Mesenchymal stem cell (in vitro differentiated cells and primary cell): ENCODE results near the gene FMN2.

Source experiments
- DNase-seq: peaks from one replicate; pipeline ENCODE4 v3.0.0-alpha.2; 2013
- H2AFZ ChIP-seq: one replicate; pipeline ENCODE4 v1.6.1; 2013; ENCODE audit warnings: low read depth, mild to moderate bottlenecking, control low read depth, inconsistent platforms, low read length, moderate library complexity
- H2AK5ac ChIP-seq: 2 replicates; pipeline ENCODE4 v1.6.1; 2013; ENCODE audit warnings: low read length, moderate library complexity, mild to moderate bottlenecking, inconsistent platforms; ENCODE audit not compliant: severe bottlenecking
- H2BK120ac ChIP-seq: one replicate; pipeline ENCODE4 v1.6.1; 2013; ENCODE audit warnings: low read depth, mild to moderate bottlenecking, inconsistent platforms, low read length, moderate library complexity
- H2BK12ac ChIP-seq, 2 experiments: one replicate each; pipeline ENCODE4 v1.6.1; 2013; ENCODE audit warnings: inconsistent platforms in 2 of 2, low read length in 2 of 2, mild to moderate bottlenecking in 2 of 2, moderate library complexity in 2 of 2, control low read depth in 1 of 2
- H2BK15ac ChIP-seq: one replicate; pipeline ENCODE4 v1.6.1; 2013; ENCODE audit warnings: mild to moderate bottlenecking, low read depth, inconsistent platforms; ENCODE audit not compliant: poor library complexity, severe bottlenecking
- H2BK5ac ChIP-seq: 2 replicates; pipeline ENCODE4 v1.6.1; 2013; ENCODE audit warnings: low read depth, mild to moderate bottlenecking, low read length, control low read depth, inconsistent platforms; ENCODE audit not compliant: poor library complexity, severe bottlenecking
- H3K14ac ChIP-seq, 2 experiments: one replicate each; pipeline ENCODE4 v1.6.1; 2013; ENCODE audit warnings: inconsistent platforms in 2 of 2, low read length in 2 of 2, control low read depth in 1 of 2, mild to moderate bottlenecking in 1 of 2, moderate library complexity in 1 of 2
- H3K18ac ChIP-seq, 2 experiments: one replicate each; pipeline ENCODE4 v1.6.1; 2013; ENCODE audit warnings: inconsistent platforms in 2 of 2, low read length in 2 of 2, control low read depth in 1 of 2, low read depth in 1 of 2, mild to moderate bottlenecking in 1 of 2
- H3K23ac ChIP-seq, 2 experiments: one replicate each; pipeline ENCODE4 v1.6.1; 2013; ENCODE audit warnings: inconsistent platforms in 2 of 2, low read length in 2 of 2, mild to moderate bottlenecking in 2 of 2, moderate library complexity in 2 of 2, control low read depth in 1 of 2
- H3K27ac ChIP-seq: 2 replicates; pipeline ENCODE4 v1.5.1; 2013; ENCODE audit warnings: mild to moderate bottlenecking, moderate library complexity, low read length, control low read depth, inconsistent platforms; ENCODE audit not compliant: poor library complexity, severe bottlenecking
- H3K27me3 ChIP-seq, 2 experiments: 2 replicates each; pipeline versions ENCODE4 v1.6.1 to v1.7.0; 2013; ENCODE audit warnings: low read length in 2 of 2, mild to moderate bottlenecking in 2 of 2, moderate library complexity in 2 of 2, control low read depth in 1 of 2, inconsistent platforms in 1 of 2; ENCODE audit not compliant: control insufficient read depth in 1 of 2, insufficient read depth in 1 of 2
- H3K36me3 ChIP-seq, 2 experiments: 2 replicates each; pipeline versions ENCODE4 v1.6.1 to v1.7.0; 2013; ENCODE audit warnings: low read length in 2 of 2, control low read depth in 1 of 2, inconsistent platforms in 1 of 2, low read depth in 1 of 2, mild to moderate bottlenecking in 1 of 2; ENCODE audit not compliant: insufficient read depth in 2 of 2, control insufficient read depth in 1 of 2
- H3K4ac ChIP-seq, 2 experiments: one replicate each; pipeline ENCODE4 v1.6.1; 2013; ENCODE audit warnings: inconsistent platforms in 2 of 2, low read length in 2 of 2, mild to moderate bottlenecking in 2 of 2, moderate library complexity in 2 of 2, control low read depth in 1 of 2, low read depth in 1 of 2
- H3K4me1 ChIP-seq: 2 replicates; pipeline ENCODE4 v1.6.1; 2013; ENCODE audit warnings: low read depth, low read length, control low read depth; ENCODE audit not compliant: control insufficient read depth, insufficient read depth
- H3K4me2 ChIP-seq: 2 replicates; pipeline ENCODE4 v1.6.1; 2013; ENCODE audit warnings: low read length, mild to moderate bottlenecking, inconsistent platforms; ENCODE audit not compliant: poor library complexity, severe bottlenecking
- H3K4me3 ChIP-seq, 2 experiments: 2 replicates each; pipeline versions ENCODE4 v1.5.1 to v1.7.0; 2013; ENCODE audit warnings: low read length in 2 of 2, mild to moderate bottlenecking in 2 of 2, control low read depth in 1 of 2, low read depth in 1 of 2; ENCODE audit not compliant: insufficient read depth in 1 of 2
- H3K79me1 ChIP-seq: replicated peaks from 2 replicates; pipeline ENCODE4 v1.6.1; 2013; ENCODE audit warnings: mild to moderate bottlenecking, control low read depth, low read length, inconsistent platforms; ENCODE audit not compliant: poor library complexity, severe bottlenecking
- H3K9ac ChIP-seq: 2 replicates; pipeline ENCODE4 v1.7.0; 2013; ENCODE audit warnings: mild to moderate bottlenecking, low read length, moderate library complexity
- H3K9me3 ChIP-seq: 2 replicates; pipeline ENCODE4 v1.7.0; 2013; ENCODE audit warnings: mild to moderate bottlenecking, low read length; ENCODE audit not compliant: control insufficient read depth
- H4K8ac ChIP-seq: one replicate; pipeline ENCODE4 v1.6.1; 2013; ENCODE audit warnings: inconsistent platforms, mild to moderate bottlenecking, low read length, moderate library complexity
- H4K91ac ChIP-seq: one replicate; pipeline ENCODE4 v1.6.1; 2013; ENCODE audit warnings: mild to moderate bottlenecking, low read length, inconsistent platforms
- WGBS: methylation state at CpG from one replicate; pipeline ENCODE4 v1.1.7; 2013; ENCODE audit warnings: mixed read lengths; 5-methylcytosine and 5-hydroxymethylcytosine counted together

The FMN2 gene

GRCh38 chr1:240516069-240516468, 424.4 kb downstream of the FMN2 start:
- Histone ChIP-seq H2AK5ac (peak overlapping the region; percentile 73), H3K9me3 (no peaks in the 10 kb centered on the region), H3K18ac (no peak overlapping the region), H2BK15ac (no peak overlapping the region), H3K36me3 (peaks cover 0 to 4% of the 10 kb centered on the region in 2 experiments), H2BK5ac (peak overlapping the region; percentile 92), H3K27me3 (no peaks in the 10 kb centered on the region), H3K4me1 (peaks cover 4% of the 10 kb centered on the region), H2AFZ (no peak overlapping the region), H3K4me2 (no peak overlapping the region), H3K9ac (no peak overlapping the region), H2BK12ac (no peak overlapping the region), H3K14ac (no peak overlapping the region), H4K91ac (no peak overlapping the region), H3K23ac (no peak overlapping the region), H2BK120ac (no peak overlapping the region), H3K27ac (peak overlapping the region; percentile 91), H3K4ac (no peak overlapping the region), H3K4me3 (no peak overlapping the region), H3K79me1 (no peaks in the 10 kb centered on the region), H4K8ac (no peak overlapping the region)
- 100% methylated on average over 1 of the region's 2 CpGs for WGBS
- DNase-seq, result no peak

GRCh38 chr1:240517891-240518290, 426.2 kb downstream of the FMN2 start:
- Histone ChIP-seq H2BK12ac (no peak overlapping the region), H3K27me3 (no peaks in the 10 kb centered on the region), H2BK5ac (no peak overlapping the region), H3K4me2 (no peak overlapping the region), H3K18ac (no peak overlapping the region), H4K91ac (no peak overlapping the region), H3K9ac (no peak overlapping the region), H3K23ac (no peak overlapping the region), H3K4ac (no peak overlapping the region), H3K4me1 (peaks cover 4% of the 10 kb centered on the region), H3K27ac (no peak overlapping the region), H3K79me1 (no peaks in the 10 kb centered on the region), H3K9me3 (no peaks in the 10 kb centered on the region), H2AFZ (no peak overlapping the region), H3K4me3 (no peak overlapping the region), H3K14ac (no peak overlapping the region), H3K36me3 (peaks cover 0 to 11% of the 10 kb centered on the region in 2 experiments), H2BK15ac (no peak overlapping the region), H4K8ac (no peak overlapping the region), H2BK120ac (no peak overlapping the region), H2AK5ac (no peak overlapping the region)
- no peak for DNase-seq
- 91% methylated on average over 4 of the region's 4 CpGs for WGBS

- no peak overlapping the region for H2AFZ ChIP-seq
- no peak for DNase-seq
- no peaks in the 10 kb centered on the region for H3K79me1 ChIP-seq
- H3K27me3 ChIP-seq, result no peaks in the 10 kb centered on the region
- H2AK5ac ChIP-seq, result no peak overlapping the region
- no peak overlapping the region for H2BK12ac ChIP-seq
- H2BK5ac ChIP-seq, result no peak overlapping the region
- H3K4me2 ChIP-seq, result no peak overlapping the region
- H3K9me3 ChIP-seq, result no peaks in the 10 kb centered on the region
- H4K8ac ChIP-seq, result no peak overlapping the region
- no peak overlapping the region for H2BK15ac ChIP-seq
- no peak overlapping the region for H3K18ac ChIP-seq
- H4K91ac ChIP-seq, result no peak overlapping the region
- WGBS, result 80% methylated on average over 4 of the region's 6 CpGs
- no peaks in the 10 kb centered on the region for H3K4me1 ChIP-seq
- no peak overlapping the region for H3K27ac ChIP-seq
- no peak overlapping the region for H3K23ac ChIP-seq
- peaks cover 0 to 36% of the 10 kb centered on the region in 2 experiments for H3K36me3 ChIP-seq
- no peak overlapping the region for H3K4ac ChIP-seq
- H3K9ac ChIP-seq, result no peak overlapping the region
- H2BK120ac ChIP-seq, result no peak overlapping the region
- H3K14ac ChIP-seq, result no peak overlapping the region
- no peak overlapping the region for H3K4me3 ChIP-seq
These were observed 430.6 kb downstream of the FMN2 start for GRCh38 chr1:240522122-240522822.

GRCh38 chr1:240524356-240525069, 432.8 kb downstream of the FMN2 start:
- H2AK5ac ChIP-seq, result no peak overlapping the region
- no peak overlapping the region for H3K9ac ChIP-seq
- H3K9me3 ChIP-seq, result no peaks in the 10 kb centered on the region
- no peak overlapping the region for H3K23ac ChIP-seq
- H3K18ac ChIP-seq, result peak overlapping the region in 1 of 2 experiments; percentile 40
- no peak overlapping the region for H4K8ac ChIP-seq
- H3K14ac ChIP-seq, result no peak overlapping the region
- no peaks in the 10 kb centered on the region for H3K27me3 ChIP-seq
- no peak overlapping the region for H2BK12ac ChIP-seq
- no peak overlapping the region for H2BK15ac ChIP-seq
- H3K4me3 ChIP-seq, result no peak overlapping the region
- no peaks in the 10 kb centered on the region for H3K4me1 ChIP-seq
- no peak for DNase-seq
- H2AFZ ChIP-seq, result no peak overlapping the region
- no peak overlapping the region for H4K91ac ChIP-seq
- no peak overlapping the region for H2BK120ac ChIP-seq
- 72% methylated on average over 4 of the region's 4 CpGs for WGBS
- no peak overlapping the region for H3K4ac ChIP-seq
- no peak overlapping the region for H3K4me2 ChIP-seq
- peaks cover 0 to 52% of the 10 kb centered on the region in 2 experiments for H3K36me3 ChIP-seq
- no peak overlapping the region for H2BK5ac ChIP-seq
- H3K27ac ChIP-seq, result no peak overlapping the region
- H3K79me1 ChIP-seq, result no peaks in the 10 kb centered on the region
